Suprapubic skin (tissue), 4 donors: ENCODE results near the gene DCTPP1.

Source experiments
- CTCF ChIP-seq, 2 donors: fragments of 200-600 bp in 1 of 2; fragments of 450-650 bp in 1 of 2; sonication (generic) in 1 of 2; IDR thresholded peaks; one replicate each; pipeline ENCODE4 v1.5.1; 2016 to 2019; ENCODE audit warnings: antibody characterized with exemption in 2 of 2, mild to moderate bottlenecking in 1 of 2, moderate library complexity in 1 of 2
- EP300 ChIP-seq: sonication (generic); formaldehyde crosslinking; IDR thresholded peaks from one replicate; pipeline ENCODE4 v1.6.1; 2017; ENCODE audit warnings: antibody characterized with exemption
- POLR2A ChIP-seq, 2 donors: fragments of 450-650 bp; IDR thresholded peaks; one replicate each; pipeline ENCODE4 v1.6.1; 2017; ENCODE audit warnings: antibody characterized with exemption in 2 of 2, mild to moderate bottlenecking in 2 of 2, moderate library complexity in 2 of 2
- POLR2AphosphoS5 ChIP-seq, 3 donors: sonication (generic); formaldehyde crosslinking; IDR thresholded peaks; one replicate each; pipeline ENCODE4 v1.6.1; 2017; ENCODE audit warnings: antibody characterized with exemption in 3 of 3

- TF ChIP-seq POLR2A (IDR thresholded peaks at IDR 0.05) (no peak), CTCF (IDR thresholded peaks at IDR 0.05) (no peak), POLR2AphosphoS5 (IDR thresholded peaks at IDR 0.05) (peak in 2 of 3 donors; percentile 8 to 71), EP300 (no peak)
These were observed 12.1 kb downstream of the DCTPP1 start for GRCh38 chr16:30417529-30418349.
